SK-N-SH (cell line): Measurements from ENCODE around the gene S100P.

ENCODE experiments used
- EP300 ChIP-seq, 2 experiments: IDR thresholded peaks; 2 replicates each; pipeline versions ENCODE4 v1.4.0 to v1.6.1; 2012; ENCODE audit warnings: borderline replicate concordance in 1 of 2, low read depth in 1 of 2, low read length in 1 of 2
- EZH2phosphoT487 ChIP-seq: fragments of 200-600 bp; sonication (generic); IDR thresholded peaks from 2 replicates; pipeline ENCODE4 v1.6.1; 2017; ENCODE audit warnings: low read depth, mixed run types, mild to moderate bottlenecking, antibody characterized with exemption, moderate library complexity, borderline replicate concordance
- MAX ChIP-seq: IDR thresholded peaks from 2 replicates; pipeline ENCODE4 v1.4.0; 2012; ENCODE audit warnings: low read depth
- MEF2A ChIP-seq: IDR thresholded peaks from 2 replicates; pipeline ENCODE4 v1.4.0; 2012; ENCODE audit warnings: low read depth, borderline replicate concordance
- NRF1 ChIP-seq: IDR thresholded peaks from 2 replicates; pipeline ENCODE4 v1.6.1; 2012; ENCODE audit warnings: low read depth, mild to moderate bottlenecking, low read length
- POLR2AphosphoS5 ChIP-seq: IDR thresholded peaks from 2 replicates; pipeline ENCODE4 v1.6.1; 2012; ENCODE audit warnings: low read depth, low read length
- RCOR1 ChIP-seq: fragments of 150-350 bp; IDR thresholded peaks from 2 replicates; pipeline ENCODE4 v1.6.1; 2017; ENCODE audit warnings: antibody characterized with exemption, low read length
- REST ChIP-seq: IDR thresholded peaks from 2 replicates; pipeline ENCODE4 v1.6.1; 2012; ENCODE audit warnings: mild to moderate bottlenecking, low read depth, low read length, moderate library complexity
- SIN3A ChIP-seq: IDR thresholded peaks from 2 replicates; pipeline ENCODE4 v1.6.1; 2012; ENCODE audit warnings: low read depth, mild to moderate bottlenecking, low read length, moderate library complexity, borderline replicate concordance
- TEAD4 ChIP-seq: IDR thresholded peaks from 2 replicates; pipeline ENCODE4 v1.4.0; 2012; ENCODE audit warnings: mild to moderate bottlenecking, borderline replicate concordance; ENCODE audit not compliant: insufficient read depth
- TF ChIP-seq, protein P1 (sequence below): fragments of 150-350 bp; IDR thresholded peaks from 2 replicates; pipeline ENCODE4 v1.6.1; 2017; ENCODE audit warnings: antibody characterized with exemption, low read length, low read depth, borderline replicate concordance
- TF ChIP-seq, protein P2 (sequence below): fragments of 200-600 bp; sonication (generic); IDR thresholded peaks from 2 replicates; pipeline ENCODE4 v1.6.1; 2017; ENCODE audit warnings: antibody characterized with exemption, mild to moderate bottlenecking, moderate library complexity

DNA sequence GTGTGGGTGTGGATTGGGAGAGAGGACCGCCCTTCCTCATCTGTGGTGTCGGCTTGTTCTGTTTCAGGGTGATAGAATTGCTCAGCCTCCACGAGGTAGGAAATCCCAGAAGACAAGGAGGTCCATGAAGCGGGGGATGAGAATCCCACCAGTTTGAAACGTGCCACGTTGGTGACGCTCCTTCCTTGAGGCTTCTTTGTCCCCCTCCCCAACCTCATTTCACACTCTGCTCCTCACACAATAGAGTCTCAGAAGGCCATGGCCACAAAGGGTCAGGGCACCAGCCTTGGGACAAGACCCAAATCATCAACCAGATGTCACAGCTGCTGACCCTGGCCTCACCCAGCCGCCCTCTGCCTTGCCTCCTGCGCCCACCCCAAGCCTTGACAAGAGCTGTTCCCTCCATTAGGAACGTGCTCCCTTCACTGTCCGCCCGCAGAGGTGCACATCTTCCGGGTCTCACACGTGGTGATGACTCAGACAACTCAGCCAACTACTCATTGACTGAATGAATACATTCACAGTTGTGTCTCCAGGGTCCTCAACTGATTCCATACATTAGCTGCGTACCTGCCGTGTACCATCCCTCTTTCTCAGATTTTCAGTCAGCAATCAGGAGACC, 40.6 kb downstream of the S100P start:
- no peak for TF ChIP-seq EP300 (IDR thresholded peaks at IDR 0.05; ENCODE audit: borderline replicate concordance in 1 of 2, low read depth in 1 of 2, low read length in 1 of 2)
- TF ChIP-seq, protein P1, sequence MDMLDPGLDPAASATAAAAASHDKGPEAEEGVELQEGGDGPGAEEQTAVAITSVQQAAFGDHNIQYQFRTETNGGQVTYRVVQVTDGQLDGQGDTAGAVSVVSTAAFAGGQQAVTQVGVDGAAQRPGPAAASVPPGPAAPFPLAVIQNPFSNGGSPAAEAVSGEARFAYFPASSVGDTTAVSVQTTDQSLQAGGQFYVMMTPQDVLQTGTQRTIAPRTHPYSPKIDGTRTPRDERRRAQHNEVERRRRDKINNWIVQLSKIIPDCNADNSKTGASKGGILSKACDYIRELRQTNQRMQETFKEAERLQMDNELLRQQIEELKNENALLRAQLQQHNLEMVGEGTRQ: no peak
- TF ChIP-seq, protein P2, sequence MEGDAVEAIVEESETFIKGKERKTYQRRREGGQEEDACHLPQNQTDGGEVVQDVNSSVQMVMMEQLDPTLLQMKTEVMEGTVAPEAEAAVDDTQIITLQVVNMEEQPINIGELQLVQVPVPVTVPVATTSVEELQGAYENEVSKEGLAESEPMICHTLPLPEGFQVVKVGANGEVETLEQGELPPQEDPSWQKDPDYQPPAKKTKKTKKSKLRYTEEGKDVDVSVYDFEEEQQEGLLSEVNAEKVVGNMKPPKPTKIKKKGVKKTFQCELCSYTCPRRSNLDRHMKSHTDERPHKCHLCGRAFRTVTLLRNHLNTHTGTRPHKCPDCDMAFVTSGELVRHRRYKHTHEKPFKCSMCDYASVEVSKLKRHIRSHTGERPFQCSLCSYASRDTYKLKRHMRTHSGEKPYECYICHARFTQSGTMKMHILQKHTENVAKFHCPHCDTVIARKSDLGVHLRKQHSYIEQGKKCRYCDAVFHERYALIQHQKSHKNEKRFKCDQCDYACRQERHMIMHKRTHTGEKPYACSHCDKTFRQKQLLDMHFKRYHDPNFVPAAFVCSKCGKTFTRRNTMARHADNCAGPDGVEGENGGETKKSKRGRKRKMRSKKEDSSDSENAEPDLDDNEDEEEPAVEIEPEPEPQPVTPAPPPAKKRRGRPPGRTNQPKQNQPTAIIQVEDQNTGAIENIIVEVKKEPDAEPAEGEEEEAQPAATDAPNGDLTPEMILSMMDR: no peak
- no peak for TF ChIP-seq SIN3A
- no peak for TF ChIP-seq MEF2A
- no peak for TF ChIP-seq TEAD4
- no peak for TF ChIP-seq EZH2phosphoT487
- no peak for TF ChIP-seq POLR2AphosphoS5
- TF ChIP-seq NRF1: no peak
- TF ChIP-seq REST: no peak
- no peak for TF ChIP-seq MAX
- TF ChIP-seq RCOR1: no peak
